ENCODE results near the gene SPTBN2.
A peak's percentile ranks its signal among the peaks of the same experiment; 100 is the strongest.

The SPTBN2 gene

DNA sequence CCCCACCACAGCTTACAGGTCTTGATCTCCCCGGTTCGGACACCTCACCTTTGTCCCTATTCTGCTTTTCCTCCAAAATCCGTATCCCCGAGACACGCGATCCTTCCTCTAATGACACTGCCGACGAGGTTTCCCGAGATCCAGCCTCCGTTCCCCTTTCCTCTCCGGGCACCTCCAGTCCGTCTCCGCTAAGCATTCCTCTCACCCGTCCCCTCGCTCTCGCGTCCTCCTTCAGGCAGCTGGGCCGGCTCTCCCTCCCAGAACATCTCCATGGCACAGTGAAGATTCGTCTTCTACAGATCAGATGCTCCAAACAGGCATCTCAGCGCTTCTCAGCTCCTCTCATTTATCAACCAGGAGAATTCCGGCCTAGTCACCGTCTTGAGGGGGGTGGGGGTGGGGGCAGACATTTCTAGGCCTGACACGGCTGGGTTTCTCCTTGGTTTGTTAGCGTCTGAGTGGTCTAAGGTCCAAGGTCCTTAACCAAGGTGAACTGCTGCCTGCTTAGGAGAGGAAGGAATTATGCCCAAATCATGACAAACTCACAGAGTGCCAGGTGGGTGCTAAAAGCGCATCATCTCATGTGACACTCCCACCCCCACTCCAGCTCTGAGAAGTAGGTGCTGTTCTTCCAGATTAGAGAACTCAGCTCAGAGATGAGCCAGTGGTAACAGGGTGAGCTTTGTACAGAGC lies at the start of gene SPTBN2:
TSS of gene SPTBN2 (minus strand) at position 524 of the 693 bp plus-strand sequence. CDS start 7,976 bp downstream, outside the sequence.
- no peak for DNase-seq (ENCODE audit: low read depth in 2 of 2)

DNA sequence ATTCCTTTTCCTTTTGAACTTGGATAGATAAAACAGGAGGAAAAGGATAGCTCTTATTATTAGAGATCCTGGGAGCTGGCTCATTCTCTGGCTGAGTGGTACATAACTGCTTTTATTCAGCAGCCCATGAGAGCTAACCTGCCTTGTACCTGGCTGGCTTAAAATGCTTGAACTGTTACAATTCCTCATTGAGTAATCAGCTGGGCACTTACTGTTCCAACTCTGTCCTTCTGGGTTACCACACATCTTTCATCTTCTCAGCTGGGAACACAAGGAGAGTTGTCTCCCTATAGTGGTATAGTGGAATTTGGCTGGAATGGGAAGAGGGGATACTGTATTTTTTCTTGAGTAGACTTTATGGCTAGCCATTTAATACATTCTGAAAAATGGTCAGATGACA lies 39.8 kb upstream of the SPTBN2 start:
- DNase-seq (ENCODE audit: low read depth in 2 of 2), result no peak

DNA sequence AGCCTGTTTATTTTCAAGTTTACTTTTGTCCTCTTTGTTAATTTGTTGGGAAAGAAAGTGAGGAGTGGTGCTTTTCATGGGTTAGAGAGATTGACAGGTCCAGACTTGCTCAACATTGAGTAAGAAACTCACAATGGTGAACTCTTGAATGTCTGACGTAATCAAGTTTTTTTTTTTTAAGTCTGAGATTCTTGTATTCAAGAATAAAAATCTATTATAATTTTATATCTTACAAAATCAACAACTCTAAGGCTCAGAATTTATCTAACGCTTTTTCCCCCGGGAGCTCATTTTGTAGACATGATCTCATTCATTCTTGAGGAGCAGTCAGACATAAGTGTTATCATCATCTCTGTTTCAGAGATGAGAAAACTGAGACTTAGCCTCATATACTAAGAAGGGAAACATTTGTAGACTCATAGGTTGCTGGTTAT lies 39.1 kb upstream of the SPTBN2 start:
- no peak for DNase-seq (ENCODE audit: low read depth in 2 of 2)

DNA sequence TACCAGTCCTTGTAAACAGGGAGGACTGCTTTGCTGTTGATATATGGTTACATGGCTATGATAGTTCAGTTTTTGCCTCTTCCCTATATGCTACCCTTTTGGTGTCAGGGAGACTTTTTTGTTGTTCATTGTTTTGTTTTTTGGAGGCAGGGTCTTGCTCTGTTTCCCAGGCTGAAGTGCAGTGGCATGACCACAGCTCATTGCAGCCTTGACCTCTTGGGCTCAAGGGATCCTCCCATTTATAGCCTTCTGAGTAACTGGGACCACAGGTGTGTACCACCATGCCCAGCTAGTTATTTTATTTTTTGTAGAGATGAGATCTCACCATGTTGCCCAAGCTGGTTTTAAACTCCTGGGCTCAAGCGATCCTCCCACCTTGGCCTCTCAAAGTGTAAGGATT lies 38.6 kb upstream of the SPTBN2 start:
- no peak for DNase-seq (ENCODE audit: low read depth in 2 of 2)

DNA sequence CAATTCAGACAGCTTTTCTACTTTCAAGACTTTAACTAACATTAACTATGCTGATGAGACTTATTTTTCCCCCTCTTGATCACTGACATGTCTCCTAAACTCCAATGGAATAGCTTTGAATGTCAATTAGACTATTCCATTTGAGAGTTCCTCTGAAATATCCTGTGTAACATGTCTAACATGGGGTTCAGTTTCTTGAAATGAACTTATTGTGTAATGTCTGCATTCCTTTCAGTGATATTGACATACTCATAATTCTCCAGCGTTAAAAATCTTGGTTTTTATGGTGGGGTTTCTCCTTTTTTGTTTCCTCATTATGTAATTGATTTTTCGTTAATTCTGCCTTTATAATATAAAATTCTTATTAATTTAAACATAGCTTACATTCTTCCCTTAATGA lies 37.7 kb upstream of the SPTBN2 start:
- DNase-seq (ENCODE audit: low read depth in 2 of 2), result no peak

DNA sequence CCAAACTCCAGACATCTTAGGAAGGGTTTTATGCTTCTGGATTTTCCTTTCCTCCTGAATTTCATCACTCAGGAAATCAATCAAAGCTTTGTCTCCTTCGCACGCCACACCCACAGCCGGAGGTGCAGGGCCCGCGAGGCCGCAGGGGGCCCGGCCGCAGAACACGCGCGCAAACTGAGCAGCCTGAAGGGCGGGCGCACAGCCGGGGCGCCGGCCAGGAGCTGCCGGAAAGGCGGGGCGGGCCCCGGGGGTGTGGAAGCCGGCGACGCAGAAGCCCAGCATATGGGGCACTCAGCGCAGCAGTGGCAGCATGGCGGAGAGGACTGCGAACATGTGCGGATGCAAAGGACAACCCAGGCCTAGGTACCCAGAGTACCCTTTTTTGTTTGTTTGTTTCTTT lies 33.1 kb upstream of the SPTBN2 start:
- DNase-seq (ENCODE audit: low read depth in 2 of 2), result no peak

DNA sequence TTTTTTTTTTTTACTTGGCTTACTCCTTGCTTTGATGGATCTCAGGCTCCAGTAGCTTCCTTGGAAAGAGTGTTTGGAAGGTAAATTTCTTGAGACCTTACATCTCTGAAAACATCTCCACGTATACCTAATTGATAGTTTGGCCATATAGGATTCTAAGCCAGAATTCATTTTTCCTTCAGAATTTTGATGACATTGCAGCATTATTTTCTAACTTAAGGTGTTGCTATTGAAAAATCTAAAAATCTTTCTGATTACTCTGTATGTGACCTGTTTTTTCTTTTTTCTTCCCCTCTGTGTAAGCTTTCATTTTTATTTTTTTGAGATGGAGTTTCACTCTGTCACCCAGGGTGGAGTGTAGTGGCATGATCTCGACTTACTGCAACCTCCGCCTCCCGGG lies 23.1 kb upstream of the SPTBN2 start:
- DNase-seq (ENCODE audit: low read depth in 2 of 2), result no peak

DNA sequence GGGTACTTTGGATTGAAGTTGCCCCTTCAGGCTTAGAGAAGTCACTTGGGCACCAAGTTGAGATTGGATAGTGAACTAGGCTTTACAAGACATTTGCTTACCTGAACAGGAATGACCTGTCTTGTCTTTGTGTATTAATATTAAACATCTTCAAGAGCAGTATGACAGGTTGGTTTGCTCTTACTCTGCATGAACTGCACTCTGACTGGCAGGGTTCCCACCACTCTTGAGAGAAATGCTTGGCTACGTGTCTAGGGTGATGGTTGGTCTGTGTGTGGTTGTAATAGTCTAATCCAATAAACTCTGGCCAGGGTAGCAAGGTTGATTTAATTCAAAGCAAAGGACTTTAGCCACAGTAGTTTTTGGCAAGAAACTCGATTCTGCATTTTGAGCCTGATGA lies 20.1 kb upstream of the SPTBN2 start:
- DNase-seq (ENCODE audit: low read depth in 2 of 2), result no peak

DNA sequence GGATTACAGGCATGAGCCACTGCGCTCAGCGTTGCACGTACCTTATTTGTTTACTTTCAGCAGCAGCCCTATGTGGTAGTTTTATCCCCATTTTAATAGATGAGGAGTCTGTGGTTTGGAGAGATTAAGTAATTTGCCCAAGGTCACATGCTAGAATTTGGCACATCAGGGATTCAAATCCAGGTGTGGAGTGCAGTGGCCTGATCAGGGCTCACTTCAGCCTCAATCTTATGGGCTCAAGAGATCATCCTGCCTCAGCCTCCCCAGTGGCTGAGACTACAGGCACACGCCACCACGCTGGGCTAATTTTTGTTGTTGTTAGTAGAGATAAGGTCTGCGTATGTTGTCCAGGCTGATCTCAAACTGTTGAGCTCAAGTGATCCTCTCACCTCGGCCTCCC lies 18.5 kb upstream of the SPTBN2 start:
- DNase-seq (ENCODE audit: low read depth in 2 of 2), result no peak

DNA sequence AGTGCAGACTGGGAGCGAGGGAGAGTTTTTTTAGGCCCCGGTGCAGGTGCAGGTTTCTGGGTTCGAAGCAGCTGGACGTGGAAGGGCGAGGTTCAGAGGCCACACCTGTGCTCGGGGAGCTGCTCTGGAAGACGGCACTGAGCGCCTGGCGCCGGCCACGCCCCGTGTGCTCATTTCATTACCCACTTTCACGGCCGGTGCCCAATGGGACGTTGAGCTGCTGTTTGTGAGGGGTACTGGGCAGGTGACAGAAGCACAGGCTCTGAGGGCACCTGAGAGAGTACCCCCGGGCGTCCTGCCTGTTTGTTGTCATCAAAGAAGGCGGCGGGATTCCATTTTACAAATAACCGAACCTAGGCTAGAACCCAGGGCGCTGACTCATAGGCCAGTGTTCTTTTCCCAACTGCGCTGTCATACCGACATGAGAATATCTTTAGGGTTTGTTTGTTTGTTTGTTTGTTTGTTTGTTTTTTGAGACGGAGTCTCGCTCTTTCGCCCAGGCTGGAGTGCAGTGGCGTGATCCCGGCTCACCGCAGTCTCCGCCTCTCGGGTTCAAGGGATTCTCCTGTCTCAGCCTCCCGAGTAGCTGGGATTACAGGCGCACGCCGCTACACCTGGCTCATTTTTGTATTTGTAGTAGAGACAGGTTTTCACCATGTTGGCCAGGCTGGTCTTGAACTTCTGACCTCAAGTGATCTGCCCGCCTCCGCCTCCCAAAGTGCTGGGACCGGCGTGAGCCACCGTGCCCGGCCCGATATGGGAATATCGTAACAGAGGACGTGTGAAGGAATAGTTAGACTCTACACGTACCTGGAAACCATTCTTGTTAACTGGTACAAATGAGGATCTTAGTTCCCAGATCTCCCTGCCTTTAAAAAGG lies 16.6 kb upstream of the SPTBN2 start:
- no peak for DNase-seq (ENCODE audit: low read depth in 2 of 2)

DNA sequence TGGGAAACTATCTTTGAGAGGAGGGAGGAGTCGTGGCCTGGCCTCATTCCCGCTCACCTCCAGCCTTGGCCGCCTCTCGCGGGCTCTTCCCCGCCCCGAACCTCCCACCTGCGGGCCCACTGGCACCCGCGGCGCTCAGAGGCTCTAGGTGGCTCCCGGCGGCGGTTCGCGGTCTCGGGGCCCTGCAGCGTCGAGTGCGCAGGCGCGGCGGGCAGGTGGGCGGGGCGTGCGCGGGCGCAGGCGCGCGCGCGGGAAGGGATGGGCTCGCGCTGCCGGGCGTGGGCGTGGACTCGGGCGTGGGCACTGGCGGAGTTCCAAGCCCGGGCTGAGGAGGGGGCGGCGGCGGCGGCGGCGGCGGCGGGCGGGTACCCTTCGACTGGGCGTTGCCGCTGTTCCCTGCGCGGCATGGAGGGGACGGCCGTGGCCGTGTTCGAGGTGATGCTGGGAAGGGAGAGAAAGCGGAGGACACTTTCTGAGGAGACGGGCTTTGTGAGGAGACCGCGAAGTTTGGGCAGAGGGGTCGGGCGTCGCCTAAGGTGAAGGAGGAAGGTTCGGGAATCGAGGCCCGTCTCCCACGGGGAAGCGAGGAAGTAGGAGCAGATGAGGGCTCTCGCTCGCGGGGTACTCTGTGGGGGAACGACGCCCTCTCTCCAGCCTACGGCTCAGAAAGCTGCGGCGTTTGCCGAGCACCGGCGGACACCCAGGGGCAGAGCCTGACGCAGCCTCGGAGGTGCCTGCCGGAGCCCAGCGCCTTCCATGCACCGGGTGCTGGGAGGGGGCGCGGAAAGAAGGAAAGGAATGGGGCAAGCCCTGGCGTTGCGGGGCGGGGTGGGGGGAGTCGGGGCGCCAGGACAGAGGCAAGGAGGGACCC lies 15.7 kb upstream of the SPTBN2 start:
- DNase-seq (ENCODE audit: low read depth in 2 of 2), result peak; percentile 76 to 77

DNA sequence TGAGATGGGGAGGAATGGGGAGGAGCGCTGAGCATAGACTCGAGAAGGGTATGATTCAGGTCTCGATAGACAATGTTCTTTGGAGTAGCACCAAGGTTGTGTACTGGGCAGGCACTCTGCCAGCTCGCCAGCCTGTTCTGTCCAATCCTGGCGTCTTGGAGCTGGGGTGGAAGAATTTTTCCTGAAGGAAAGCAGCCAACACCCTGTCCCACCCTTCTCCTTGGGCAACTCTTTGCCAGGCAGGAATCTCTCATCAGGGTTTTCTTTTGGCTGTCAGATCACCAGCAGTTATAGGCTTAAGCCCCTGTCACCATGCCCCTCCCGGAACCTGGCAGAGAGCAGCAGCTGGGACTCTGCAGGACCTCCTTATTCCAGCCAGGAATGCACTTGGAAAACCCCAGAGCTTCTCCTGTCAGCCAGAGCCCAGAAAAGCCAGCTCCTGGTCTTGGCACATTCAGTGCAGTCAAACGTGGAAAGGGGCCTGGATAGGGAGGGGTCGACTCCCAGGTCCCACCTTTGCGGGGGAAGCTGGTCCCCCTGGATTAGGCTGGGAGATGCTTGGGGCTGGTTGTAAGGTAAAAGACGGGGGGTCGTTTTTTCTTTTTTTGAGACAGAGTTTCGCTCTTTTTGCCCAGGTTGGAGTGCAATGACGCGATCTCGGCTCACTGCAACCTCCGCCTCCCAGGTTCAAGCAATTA lies 14.4 kb upstream of the SPTBN2 start:
- no peak for DNase-seq (ENCODE audit: low read depth in 2 of 2)

DNA sequence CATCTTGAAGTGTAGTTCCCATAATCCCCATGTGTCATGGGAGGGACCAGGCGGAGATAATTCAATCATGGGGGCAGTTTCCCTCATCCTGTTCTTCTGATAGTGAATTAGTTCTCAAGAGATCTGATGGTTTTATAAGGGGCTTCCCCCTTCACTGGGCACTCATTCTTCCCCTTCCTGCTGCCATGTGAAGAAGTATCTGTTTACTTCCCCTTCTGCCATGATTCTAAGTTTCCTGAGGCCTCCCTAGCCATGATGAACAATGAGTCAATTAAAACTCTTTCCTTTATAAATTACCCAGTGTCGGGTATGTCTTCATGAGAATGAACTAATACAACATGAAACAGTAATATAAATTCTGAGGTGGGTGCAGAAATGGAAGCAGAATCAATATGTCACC lies 12.1 kb upstream of the SPTBN2 start:
- no peak for DNase-seq (ENCODE audit: low read depth in 2 of 2)

DNA sequence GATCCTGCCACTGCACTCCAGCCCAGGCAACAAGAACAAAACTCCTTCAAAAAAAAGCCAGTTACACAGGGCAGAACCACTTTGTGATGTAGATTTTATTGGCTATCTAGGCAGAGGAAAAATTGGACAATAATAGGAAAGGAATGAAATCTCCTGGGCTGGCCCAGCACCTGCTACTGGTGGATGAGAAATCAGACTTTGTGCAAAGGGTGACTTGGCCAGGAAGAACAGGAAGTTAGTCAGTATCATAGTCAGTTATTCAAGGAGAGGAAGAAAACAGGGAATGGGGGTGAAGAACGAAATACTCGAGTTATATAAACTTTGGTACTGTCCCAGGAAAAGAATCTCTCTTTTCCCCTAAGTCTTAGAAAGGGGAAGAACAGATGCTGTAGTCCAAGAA lies 11.0 kb upstream of the SPTBN2 start:
- DNase-seq (ENCODE audit: low read depth in 2 of 2), result no peak

DNA sequence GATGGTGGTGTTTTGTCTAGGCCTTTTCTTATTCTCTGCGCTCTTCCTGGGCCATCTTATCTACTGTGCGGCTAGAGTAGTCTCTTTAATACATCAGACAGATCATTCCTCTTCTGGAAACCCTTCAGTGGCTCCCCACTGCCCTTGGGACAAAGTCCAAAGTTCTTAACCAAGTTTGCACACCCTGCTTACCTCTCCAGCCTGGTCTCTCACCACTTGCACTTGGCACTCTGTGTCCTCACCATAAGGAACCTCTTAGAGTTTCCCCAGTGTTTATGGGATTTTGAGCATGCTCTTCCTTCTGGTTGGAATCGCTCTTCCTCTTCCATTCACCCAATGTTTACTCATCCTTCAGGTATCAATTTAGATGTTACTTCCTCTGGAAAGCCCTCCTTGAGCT lies 5.2 kb upstream of the SPTBN2 start:
- DNase-seq (ENCODE audit: low read depth in 2 of 2), result no peak

DNA sequence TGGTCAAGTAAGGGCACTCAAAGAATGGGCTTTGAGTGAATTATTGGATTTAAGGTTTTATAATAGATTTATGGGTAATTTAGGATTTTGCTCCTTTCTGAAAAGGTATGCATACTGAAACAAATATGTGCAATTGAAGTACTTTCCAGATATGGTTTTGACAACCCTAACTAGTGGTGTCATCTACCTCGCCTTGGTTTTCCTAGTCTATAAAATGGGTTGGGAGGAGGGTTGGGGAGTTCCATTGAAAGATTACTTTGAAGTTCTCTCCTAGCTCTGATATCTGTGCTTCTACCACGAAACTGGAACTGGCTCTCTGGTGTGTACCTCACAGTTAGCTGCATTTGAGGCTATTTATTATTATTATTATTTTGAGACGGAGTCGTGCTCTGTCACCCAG lies 431 bp upstream of the SPTBN2 start:
- DNase-seq (ENCODE audit: low read depth in 2 of 2), result no peak

DNA sequence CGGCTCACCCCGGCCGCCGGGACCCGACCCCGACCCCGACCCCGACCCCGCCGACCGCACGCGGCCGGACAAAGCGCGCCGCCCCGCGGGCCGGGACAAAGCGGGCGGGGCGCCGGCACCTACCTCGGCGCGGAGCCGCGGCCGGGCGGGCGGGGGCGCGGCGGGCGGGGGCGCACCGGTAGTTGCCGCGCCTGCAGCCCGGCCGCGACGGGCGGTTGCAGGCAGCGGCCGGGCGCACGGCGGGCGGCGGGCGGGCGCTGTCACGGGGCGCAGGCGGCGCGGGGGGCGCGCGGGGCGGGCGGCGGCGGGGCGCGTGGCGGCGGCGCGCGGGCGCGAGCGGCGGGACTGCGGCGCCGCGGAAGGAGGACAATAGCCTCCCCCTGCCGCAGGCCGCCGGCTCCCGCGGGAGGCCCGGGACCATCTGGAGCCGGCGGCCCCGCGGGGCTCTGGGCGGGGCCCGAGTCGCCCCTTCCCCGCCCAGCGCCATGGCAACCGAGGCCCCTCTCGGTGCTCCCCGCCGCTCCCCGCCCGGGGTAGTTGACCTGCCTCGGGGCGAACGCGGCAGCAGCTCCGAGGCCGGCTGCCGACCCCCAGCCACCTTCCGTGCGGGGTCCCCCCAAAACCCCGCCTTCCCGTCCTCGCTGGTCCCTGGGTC lies 851 bp downstream of the SPTBN2 start:
- DNase-seq (ENCODE audit: low read depth in 2 of 2), result no peak

DNA sequence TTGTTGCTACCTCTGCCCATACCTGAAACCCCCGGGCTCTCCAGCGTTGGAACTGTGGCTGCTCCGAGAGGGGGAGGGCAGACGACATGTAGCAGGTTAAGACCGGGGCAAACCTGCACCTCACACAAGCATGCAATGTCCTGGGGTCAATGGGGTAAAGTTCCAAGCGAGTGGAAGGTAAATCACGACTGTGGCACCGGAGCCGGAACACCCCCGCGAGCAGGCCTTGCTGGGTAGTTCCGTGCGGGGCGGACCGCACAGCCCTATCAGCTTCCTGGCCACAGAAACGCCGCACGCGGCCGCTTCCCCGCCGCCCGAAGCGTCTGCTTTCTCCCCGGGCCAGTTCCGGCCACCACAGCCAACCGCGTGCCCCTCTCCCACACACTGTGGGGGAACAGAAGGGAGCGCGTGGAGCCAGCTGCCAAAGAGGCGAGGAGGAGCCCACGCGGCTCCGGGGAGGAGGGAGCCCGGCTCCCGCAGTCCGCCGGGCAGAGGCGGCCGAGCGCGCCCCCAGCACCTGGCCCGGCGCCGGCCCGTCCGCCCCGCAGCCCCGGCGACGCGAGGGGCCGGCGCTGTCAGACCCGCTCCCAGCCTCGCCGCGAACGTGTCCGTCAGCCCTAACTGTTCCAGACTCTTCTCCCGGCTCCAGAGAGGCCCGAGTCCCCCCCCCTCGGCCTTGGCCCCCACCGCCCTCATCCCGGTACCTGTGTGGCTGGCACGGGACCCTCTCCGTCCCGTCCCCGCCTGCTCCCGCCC lies 1.6 kb downstream of the SPTBN2 start:
- no peak for DNase-seq (ENCODE audit: low read depth in 2 of 2)

DNA sequence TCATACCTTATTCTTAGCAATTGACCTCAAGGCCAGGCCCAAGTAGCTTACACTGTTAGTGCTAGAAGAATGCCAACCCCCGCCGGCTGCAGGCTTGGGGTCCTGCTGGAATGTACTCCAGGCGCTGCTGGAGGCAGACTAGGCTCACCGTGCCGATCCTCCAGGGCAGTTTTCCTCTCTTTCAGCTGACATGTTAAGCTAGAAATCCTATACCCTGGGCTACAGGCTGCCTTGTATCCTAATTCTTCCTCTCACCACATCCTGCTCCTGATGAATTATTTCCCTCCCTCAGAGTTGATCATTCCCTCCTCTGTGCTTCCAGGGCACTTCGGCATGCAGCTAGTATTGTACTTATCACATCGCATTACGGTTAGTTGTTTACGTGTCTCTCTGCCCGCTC lies 3.4 kb downstream of the SPTBN2 start:
- no peak for DNase-seq (ENCODE audit: low read depth in 2 of 2)

DNA sequence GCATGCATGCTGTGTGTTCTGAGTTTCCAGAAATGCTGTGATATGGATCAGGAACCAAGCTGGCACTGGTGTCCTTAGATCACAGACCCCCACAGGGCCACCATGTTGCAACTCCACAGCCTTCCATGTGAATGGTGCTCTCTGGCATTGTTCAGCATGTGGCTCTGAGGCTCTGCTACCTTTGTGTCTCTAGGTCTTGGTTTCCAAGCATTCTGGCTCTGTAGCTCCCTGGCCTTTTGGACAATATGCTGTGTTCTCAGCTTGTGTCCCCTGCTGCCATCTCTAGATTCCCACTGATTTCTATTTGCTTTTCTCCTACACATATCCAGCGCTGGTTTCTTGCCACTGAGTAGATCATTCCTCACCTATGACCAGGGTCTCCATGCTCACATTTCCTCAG lies 3.9 kb downstream of the SPTBN2 start:
- no peak for DNase-seq (ENCODE audit: low read depth in 2 of 2)
